GM12878 (cell line): ENCODE data around the gene RASIP1. TPM values are rescaled to one million over a fixed set of nuclear protein-coding genes. Genes with fewer than 3 reads are reported as not detected.

ENCODE experiments used
- CBX3 ChIP-seq: fragments of 200-600 bp; sonication (generic); IDR thresholded peaks from 2 replicates; pipeline ENCODE4 v1.6.1; 2016; ENCODE audit warnings: low read depth, borderline replicate concordance
- CHD1 ChIP-seq: IDR thresholded peaks from 2 replicates; pipeline ENCODE4 v1.6.1; 2012; ENCODE audit warnings: low read depth, low read length, improper control_type of control experiment
- CREB1 ChIP-seq: IDR thresholded peaks from 2 replicates; pipeline ENCODE4 v1.6.1; 2012; ENCODE audit warnings: low read depth, mild to moderate bottlenecking, inconsistent platforms
- CTCF ChIP-seq, 3 experiments: IDR thresholded peaks in 2 of 3; conservative IDR thresholded peaks in 1 of 3; 2 replicates each; pipeline ENCODE4 v1.5.1; 2011; ENCODE audit warnings: low read depth in 3 of 3, low read length in 3 of 3, mild to moderate bottlenecking in 3 of 3, control low read depth in 2 of 3, moderate library complexity in 2 of 3, inconsistent platforms in 1 of 3, mixed read lengths in 1 of 3; ENCODE audit not compliant: control insufficient read depth in 2 of 3, insufficient read depth in 1 of 3; ENCODE audit errors: extremely low read depth in 1 of 3
- EP300 ChIP-seq, 2 experiments: fragments of 150-350 bp in 1 of 2; IDR thresholded peaks; 2 replicates each; pipeline ENCODE4 v1.6.1; 2011 to 2012; ENCODE audit warnings: low read depth in 2 of 2, low read length in 2 of 2, borderline replicate concordance in 1 of 2, improper control_type of control experiment in 1 of 2, inconsistent platforms in 1 of 2; ENCODE audit not compliant: control insufficient read depth in 1 of 2
- FOXM1 ChIP-seq: IDR thresholded peaks from 2 replicates; pipeline ENCODE4 v1.6.1; 2012; ENCODE audit warnings: low read depth, mild to moderate bottlenecking, inconsistent platforms, low read length, moderate library complexity
- HDAC2 ChIP-seq: fragments of 200-600 bp; sonication (generic); IDR thresholded peaks from 2 replicates; pipeline ENCODE4 v1.6.1; 2017
- KAT2A ChIP-seq: conservative IDR thresholded peaks from 2 replicates; pipeline ENCODE4 v1.6.1; 2011; ENCODE audit warnings: low read depth, low read length; ENCODE audit not compliant: control insufficient read depth
- KDM1A ChIP-seq: fragments of 200-600 bp; sonication (generic); IDR thresholded peaks from 2 replicates; pipeline ENCODE4 v1.6.1; 2016; ENCODE audit warnings: borderline replicate concordance
- NR2C1 ChIP-seq: fragments of 450-650 bp; IDR thresholded peaks from 2 replicates; pipeline ENCODE4 v1.6.1; 2017; ENCODE audit warnings: antibody characterized with exemption, mild to moderate bottlenecking, moderate library complexity
- POLR2A ChIP-seq: IDR thresholded peaks from 2 replicates; pipeline ENCODE4 v1.6.1; 2011; ENCODE audit warnings: low read depth, mild to moderate bottlenecking, low read length
- PRDM15 ChIP-seq: fragments of 450-650 bp; formaldehyde crosslinking; IDR thresholded peaks from 2 replicates; pipeline ENCODE4 v1.4.0; 2020; ENCODE audit warnings: mild to moderate bottlenecking, moderate library complexity
- RAD21 ChIP-seq: IDR thresholded peaks from 2 replicates; pipeline ENCODE4 v1.6.1; 2011; ENCODE audit warnings: mild to moderate bottlenecking, low read depth, low read length, moderate library complexity; ENCODE audit not compliant: insufficient read depth
- RBBP5 ChIP-seq: fragments of 200-600 bp; sonication (generic); conservative IDR thresholded peaks from 2 replicates; pipeline ENCODE4 v1.6.1; 2016
- RUNX3 ChIP-seq: IDR thresholded peaks from 2 replicates; pipeline ENCODE4 v1.6.1; 2012; ENCODE audit warnings: low read length, inconsistent platforms
- SIN3A ChIP-seq: IDR thresholded peaks from 2 replicates; pipeline ENCODE4 v1.6.1; 2012; ENCODE audit warnings: low read depth, low read length, improper control_type of control experiment
- SIX5 ChIP-seq: IDR thresholded peaks from 2 replicates; pipeline ENCODE4 v1.6.1; 2011; ENCODE audit warnings: mild to moderate bottlenecking, low read depth, low read length, moderate library complexity; ENCODE audit not compliant: severe bottlenecking
- SMC3 ChIP-seq: IDR thresholded peaks from 2 replicates; pipeline ENCODE4 v1.6.1; 2011; ENCODE audit warnings: low read length, improper control_type of control experiment, borderline replicate concordance
- SREBF1 ChIP-seq: IDR thresholded peaks from 2 replicates; pipeline ENCODE4 v1.6.1; 2012; ENCODE audit warnings: mild to moderate bottlenecking, low read length
- YY1 ChIP-seq: IDR thresholded peaks from 2 replicates; pipeline ENCODE4 v1.6.1; 2011; ENCODE audit warnings: low read depth, mild to moderate bottlenecking, low read length
- ZBTB11 ChIP-seq: fragments of 450-650 bp; formaldehyde crosslinking; IDR thresholded peaks from 2 replicates; pipeline ENCODE4 v1.5.0; 2022; ENCODE audit warnings: mild to moderate bottlenecking, missing genetic modification characterization
- ZNF384 ChIP-seq: IDR thresholded peaks from 2 replicates; pipeline ENCODE4 v1.6.1; 2012; ENCODE audit warnings: low read depth, mild to moderate bottlenecking, low read length, improper control_type of control experiment, borderline replicate concordance
- ZZZ3 ChIP-seq: IDR thresholded peaks from 2 replicates; pipeline ENCODE4 v1.6.1; 2011; ENCODE audit warnings: low read depth; ENCODE audit not compliant: control insufficient read depth, insufficient read length
- polyA plus RNA-seq, 11 experiments: library from polyadenylated mRNA; depleted of rRNA in 4 of 11; unstranded in 6 of 11; stranded (reverse) in 5 of 11; fragments of >200 nt; fragmentation: Nextera tagmentation in 4 of 11; fragmentation: Illumina TruSeq in 1 of 11; extraction: Ambion mirVana in 4 of 11; extraction: Trizol in 1 of 11; gene quantifications; 1 replicate in 1 of 11; 2 replicates in 10 of 11; pipeline versions ENCODE4 v1.2.1 to v1.2.3, GENCODE V29; 2011 to 2016; ENCODE audit warnings: inconsistent platforms in 2 of 11, missing spikeins in 2 of 11, low read depth in 1 of 11
- total RNA-seq, 4 experiments: library from RNA; depleted of rRNA in 3 of 4; stranded (reverse); fragments of >200 nt in 3 of 4; fragmentation: Illumina TruSeq in 1 of 4; extraction: Trizol in 1 of 4; gene quantifications; 2 replicates each; pipeline versions ENCODE4 v1.2.1 to v1.2.3, GENCODE V29; 2013 to 2021

Gene RASIP1
- total and polyA plus RNA-seq, 10 of the 15 experiments (the other 5 are each of a cell fraction or from before 2014, with no cell fraction given), result 0.08 TPM; not detected in 9

- TF ChIP-seq PRDM15 (no peak), RAD21 (no peak), ZBTB11 (CRISPR knock-in tag) (no peak), POLR2A (no peak), NR2C1 (peak; percentile 46), ZZZ3 (no peak), CHD1 (no peak), SIX5 (peak; percentile 99), KDM1A (no peak), SIN3A (no peak), CBX3 (no peak), YY1 (0 out of 2 replicates have a peak, but pooled peaks have one; percentile 48), RUNX3 (no peak), EP300 (IDR thresholded peaks at IDR 0.05; ENCODE audit: borderline replicate concordance in 1 of 2, control insufficient read depth in 1 of 2, low read depth in 2 of 2, low read length in 2 of 2) (no peak), FOXM1 (no peak), KAT2A (no peak), SREBF1 (no peak), CTCF (IDR thresholded peaks at IDR 0.05 in 2 of 3, conservative IDR thresholded peaks at IDR 0.05 in 1 of 3; ENCODE audit: control insufficient read depth in 2 of 3, extremely low read depth in 1 of 3, insufficient read depth in 1 of 3, low read depth in 3 of 3, low read length in 3 of 3) (no peak), ZNF384 (no peak), CREB1 (peak; percentile 63), RBBP5 (no peak), HDAC2 (no peak), SMC3 (no peak)
Observed at GRCh38 chr19:48745208-48745995, 5.0 kb upstream of the RASIP1 start (continued).
